ENCODE measurements around the gene FAM3A.
"Not testable (repeated sequence)": the region's sequence is repeated elsewhere in the genome, so short reads cannot be mapped to it uniquely, and the experiment has no call there.

Gene FAM3A

GRCh38 chrX:154496591-154497137 is 19.4 kb downstream of the FAM3A start:
- not testable (repeated sequence) for DNase-seq

DNA sequence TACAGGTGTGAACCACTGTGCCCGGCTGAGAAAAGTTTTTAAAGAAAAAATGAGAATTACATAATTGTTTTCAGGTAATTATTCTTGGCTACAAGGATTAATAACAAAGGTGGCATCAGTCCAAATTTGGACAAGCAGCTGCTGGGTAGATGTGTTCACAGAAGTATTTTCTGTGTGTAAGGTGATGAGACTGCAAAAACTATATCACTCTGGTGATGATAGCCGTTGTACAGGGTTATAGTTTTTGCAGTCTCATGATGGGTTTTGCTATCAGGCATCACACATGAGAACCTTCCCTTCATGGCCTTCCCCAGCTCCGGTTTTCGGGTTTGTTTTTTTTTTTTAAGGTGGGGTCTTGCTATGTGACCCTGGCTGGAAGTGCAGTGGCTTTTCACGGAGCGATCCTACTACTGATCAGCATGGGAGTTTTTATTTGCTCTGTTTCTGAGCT is 20.5 kb downstream of the FAM3A start:
- DNase-seq: no peak

DNA sequence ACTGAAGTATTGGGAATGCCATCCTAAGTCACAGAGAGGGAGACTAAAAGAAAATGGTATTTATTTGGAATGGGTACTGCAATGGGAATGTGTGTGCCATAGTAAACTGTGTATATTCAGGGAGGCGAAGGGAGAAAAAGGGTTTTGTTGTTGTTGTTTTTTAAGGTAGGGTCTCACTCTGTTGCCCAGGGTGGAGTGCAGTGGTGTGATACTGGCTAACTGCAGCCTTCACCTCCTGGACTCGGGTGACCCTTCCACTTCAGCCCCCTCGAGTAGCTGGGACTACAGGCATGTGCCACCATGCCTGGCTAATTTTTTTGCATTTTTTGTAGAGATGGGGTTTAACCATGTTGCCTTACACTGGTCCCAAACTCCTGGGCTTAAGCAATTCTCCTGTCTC is 21.3 kb downstream of the FAM3A start:
- no peak for DNase-seq

- peak; percentile 90 for DNase-seq
Observed at GRCh38 chrX:154490414-154491083, 25.5 kb downstream of the FAM3A start, which contains the start of gene SLC10A3. Gene SLC10A3, minus strand, starts transcription at chrX:154490629. Its CDS starts 1,689 bp downstream, at chrX:154488940.

DNA sequence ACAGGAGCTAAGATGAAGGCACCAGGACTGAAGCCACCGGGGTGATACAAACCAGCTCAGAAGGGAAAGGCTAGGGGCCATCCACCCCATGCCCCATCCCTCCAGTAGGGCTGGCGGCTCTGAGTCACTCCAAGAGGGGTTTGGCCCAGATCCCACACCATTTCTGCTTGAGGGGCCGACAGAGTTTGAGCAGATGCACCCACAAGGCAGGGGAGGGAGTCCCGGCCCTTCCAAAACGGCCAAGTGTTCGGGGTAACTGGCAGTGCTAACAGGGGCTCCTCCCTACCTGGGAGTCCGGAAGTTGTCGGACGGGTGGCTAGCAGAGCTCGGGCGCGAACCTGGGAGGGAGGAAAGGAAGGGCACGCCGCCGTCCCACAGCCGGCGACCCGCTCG is 26.0 kb downstream of the FAM3A start:
- DNase-seq: peak; percentile 77

DNA sequence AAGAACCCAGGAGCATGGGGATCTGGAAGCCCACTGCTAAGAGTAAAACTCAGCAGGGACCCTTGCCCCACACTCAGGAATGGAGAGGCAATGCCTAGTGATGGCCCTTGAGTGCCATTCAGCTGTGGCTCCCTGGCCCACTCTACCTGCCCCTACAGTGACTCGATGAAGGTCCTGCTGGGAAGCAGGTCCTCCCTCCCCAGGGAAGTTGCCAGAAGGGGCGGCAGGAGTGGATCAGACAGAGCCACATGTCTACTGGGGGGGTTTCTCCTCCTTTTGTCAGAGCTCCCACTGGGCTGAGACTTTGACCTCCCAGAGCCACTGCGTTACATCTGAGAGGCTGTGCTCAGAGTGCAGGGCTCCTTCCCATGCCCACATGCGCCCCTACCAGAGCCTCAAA is 26.9 kb downstream of the FAM3A start:
- no peak for DNase-seq

- no peak for DNase-seq
Observed at GRCh38 chrX:154488336-154489075, 27.5 kb downstream of the FAM3A start.

GRCh38 chrX:154487518-154488290 is 28.3 kb downstream of the FAM3A start:
- DNase-seq: no peak

DNA sequence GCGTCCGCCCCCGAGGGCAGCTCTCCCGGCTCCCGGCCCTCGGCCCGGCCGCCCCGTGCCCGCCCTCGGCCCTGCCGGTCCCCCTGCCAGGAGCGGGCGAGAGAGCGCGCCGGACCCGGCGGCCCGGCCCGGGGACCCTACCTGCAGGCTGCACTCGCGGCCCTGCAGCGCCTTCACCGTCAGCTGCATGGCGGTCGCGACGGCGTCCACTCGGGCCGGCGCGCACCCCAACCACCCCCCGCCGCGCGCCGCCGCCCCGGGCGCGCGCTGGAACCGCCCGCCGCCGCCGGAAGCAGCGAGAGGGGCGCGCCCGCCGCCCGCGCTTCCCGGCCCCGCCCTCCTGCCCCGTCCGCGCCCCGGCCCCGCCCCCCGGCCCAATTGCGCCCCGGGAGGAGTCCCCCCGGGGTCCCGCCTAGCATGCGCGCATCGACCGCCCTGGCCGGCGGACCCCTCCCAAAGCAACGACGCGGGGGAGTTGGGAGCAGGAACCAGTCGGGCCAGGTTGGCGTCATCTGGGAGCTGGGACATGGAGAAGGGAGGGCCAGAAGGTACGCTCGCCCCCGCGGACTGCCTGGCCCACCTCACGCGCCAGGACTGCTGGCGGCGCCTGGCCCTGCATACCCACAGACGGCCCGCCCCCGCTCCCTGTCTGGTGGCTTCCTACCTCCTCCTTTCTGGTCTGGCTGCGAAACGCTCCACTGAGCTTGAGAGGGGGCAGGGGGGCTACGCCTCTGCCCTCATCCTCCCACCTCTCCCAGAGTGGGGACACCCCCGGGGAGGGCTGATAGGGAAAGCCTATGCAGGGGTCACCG is 29.4 kb downstream of the FAM3A start, which contains the start of gene UBL4A:
Gene UBL4A (minus strand): TSS at position 220 of the 812 bp plus-strand sequence. CDS start 31 bp downstream, at position 189.
- DNase-seq: peak; percentile 81

- DNase-seq: peak; percentile 76
Observed at GRCh38 chrX:154486052-154486395, 30.0 kb downstream of the FAM3A start.

DNA sequence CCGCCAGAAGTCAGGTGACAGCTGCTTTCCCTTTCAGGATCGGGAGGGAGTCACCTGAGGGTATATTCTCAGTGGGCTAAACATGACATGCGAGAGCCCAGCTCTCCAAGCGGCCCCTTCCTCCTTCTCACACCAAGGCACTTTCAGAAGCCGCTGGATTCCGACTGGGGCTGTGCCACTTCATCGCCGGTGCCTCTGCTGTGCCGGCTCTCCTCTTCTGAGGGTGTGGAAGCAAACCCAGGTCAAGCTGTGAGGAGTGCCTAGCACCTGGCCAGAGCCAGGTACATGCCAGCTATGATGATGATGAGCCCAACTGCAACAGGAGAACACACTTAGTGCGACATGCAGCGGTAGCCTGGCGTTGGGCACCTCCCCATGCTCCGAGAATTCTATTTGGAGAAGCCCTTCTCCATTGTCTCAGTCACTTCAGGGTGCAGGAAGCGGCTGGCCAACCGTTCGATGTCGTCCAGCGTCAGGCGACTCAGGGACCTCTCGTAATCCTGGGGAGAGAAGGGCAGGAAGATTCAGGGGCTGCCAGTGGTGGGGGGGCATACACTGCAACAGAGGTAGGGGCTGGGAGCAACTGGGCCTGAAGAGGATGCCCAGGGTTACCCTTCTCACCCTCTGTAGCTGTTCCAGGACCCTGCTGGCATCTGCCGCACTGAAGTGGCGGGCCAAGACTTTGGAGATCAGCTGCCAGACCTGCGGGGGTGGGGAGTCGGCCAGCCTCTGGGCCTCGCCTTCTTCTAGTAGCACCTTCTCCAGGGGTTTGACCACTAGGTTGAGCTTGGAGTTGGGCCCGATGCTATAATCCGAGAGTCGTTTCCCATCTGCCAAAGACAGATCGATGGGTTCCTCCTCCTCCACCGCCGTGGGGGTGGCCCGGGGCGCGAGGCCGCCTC is 30.6 kb downstream of the FAM3A start:
- DNase-seq: no peak

- no peak for DNase-seq
Observed at GRCh38 chrX:154484255-154485149, 31.5 kb downstream of the FAM3A start.

DNA sequence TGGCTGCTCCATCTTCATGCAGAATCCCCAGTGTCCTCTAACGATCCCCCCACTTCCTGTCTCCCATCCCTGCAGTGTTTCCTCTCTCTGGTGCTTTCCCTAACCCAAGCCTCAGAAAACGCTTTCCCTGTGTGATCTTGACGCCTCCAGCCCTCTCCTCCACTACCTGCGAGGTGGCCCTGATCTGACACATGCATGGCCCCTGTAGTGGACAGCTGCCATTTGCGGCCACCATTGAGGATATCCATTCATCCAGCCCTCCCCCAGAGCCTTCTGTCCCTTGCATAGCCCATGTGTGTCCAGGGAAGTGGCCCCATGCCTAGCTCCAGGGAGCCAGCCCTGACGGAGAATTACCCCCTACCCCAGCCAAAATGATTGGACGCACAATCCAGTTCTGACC is 32.7 kb downstream of the FAM3A start:
- no peak for DNase-seq

DNA sequence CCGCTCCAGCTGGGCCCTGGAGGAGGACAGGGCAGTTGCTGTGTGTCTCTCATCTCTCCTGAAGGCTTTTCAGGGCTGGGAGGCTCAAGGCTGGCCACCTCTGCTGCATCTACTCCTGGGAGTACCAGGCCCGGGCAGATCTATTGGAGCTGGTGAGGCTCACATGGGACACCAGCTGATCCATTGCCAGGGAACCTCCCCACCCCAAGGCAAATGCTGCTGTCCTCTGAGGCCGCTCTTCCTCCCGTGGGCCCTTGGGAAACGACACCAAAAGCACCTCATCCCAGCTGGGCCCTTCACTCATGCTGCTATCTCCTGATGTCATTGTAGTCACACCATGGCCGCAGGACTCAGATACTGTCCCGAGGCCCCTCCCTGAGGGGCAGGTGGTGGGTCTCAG is 33.2 kb downstream of the FAM3A start:
- no peak for DNase-seq

GRCh38 chrX:154481911-154482601 is 34.0 kb downstream of the FAM3A start:
- DNase-seq: no peak

- DNase-seq: no peak
Observed at GRCh38 chrX:154481195-154481594, 34.8 kb downstream of the FAM3A start.

DNA sequence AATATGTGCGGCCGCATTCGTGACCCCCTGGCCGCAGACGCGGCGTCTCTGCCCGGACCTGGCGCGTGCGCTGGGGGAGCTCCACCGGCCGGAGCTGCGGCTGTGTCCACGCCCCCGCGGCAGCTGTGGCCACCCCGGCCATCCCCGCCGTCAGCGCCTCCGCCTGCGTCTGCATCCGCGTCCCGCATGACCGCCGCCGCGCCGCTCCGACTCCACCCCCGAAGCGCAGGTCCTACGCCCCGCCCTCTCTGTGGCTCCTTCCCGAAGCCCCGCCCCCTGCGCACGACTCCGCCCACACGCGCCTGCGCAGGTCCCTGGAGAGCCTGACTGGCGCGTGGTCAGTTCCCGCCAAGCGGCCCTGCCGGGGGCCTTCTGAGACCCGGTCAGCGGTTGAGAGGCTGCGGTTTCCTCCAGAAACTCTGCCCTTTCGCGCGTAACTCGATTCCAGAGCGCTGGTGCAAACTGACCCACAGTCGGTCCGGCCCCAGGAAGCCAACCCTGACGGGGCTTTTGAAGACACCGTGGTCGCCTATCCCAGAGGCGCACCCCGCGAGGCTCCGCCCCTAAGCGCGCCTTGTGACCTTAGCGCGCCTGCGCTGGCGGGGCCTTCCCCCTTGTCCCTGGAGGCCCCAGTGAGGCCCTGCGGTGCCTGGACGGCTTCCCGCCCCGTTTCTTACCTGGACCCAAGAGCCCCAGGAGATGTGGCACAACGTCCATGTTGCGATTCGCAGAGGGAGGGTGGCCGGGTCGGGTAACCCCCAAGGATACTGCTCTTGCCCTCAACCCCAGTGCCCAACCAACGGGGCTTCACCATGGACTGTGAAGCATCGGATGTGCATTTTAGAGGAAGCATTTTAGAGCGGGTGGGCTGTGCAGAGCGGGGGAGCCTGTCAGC is 37.1 kb downstream of the FAM3A start, which contains the start of gene LAGE3:
Gene LAGE3 (minus strand): TSS at position 554 of the 895 bp plus-strand sequence. CDS start 366 bp downstream, at position 188.
- DNase-seq: peak; percentile 99

DNA sequence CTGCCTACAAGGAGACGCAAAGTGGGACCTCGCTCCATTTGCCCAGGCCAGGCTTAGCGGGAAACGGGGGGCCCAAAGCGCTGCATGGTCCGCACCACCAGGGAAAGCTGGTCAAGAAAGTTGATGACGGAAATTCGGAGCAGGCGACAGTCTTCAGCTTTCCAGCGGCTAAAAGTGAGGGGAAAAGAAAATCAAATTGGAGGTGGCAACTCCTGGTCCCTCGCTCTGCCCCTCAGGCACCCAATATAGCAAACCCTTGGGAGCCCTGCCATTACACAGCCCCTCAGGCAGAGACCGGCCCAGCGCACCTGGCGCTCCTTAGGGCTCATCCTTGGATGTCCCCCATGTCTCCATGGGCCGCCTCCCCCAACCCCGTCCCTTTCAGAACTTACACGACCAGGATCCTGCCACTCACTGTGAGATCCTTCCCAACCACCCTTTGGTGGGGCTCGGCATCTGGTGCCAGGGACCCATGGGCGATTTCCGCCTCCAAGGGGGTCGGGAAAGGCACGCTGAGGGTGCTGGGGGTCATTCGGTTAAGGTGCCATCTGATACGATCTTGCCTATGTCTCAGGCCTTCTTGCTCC is 38.0 kb downstream of the FAM3A start:
- DNase-seq: no peak
